Left lobe of liver (tissue), 2 donors: ENCODE results near the gene ERGIC1. TPM values are rescaled to one million over a fixed set of nuclear protein-coding genes. Genes with fewer than 3 reads are reported as not detected.
A peak's percentile ranks its signal among the peaks of the same experiment; 100 is the strongest.

Experiments
- ATAC-seq: fragments of 200-7000 bp; cut with Tn5 transposase; one replicate; pipeline ENCODE4 v1.9.1; 2020; ENCODE audit warnings: mild to moderate bottlenecking, moderate library complexity
- DNase-seq: peaks from one replicate; pipeline ENCODE4 v3.0.0-alpha.2; 2020; ENCODE audit warnings: low spot score
- total RNA-seq: library from RNA; stranded (reverse); gene quantifications from one replicate; pipeline ENCODE4 v1.2.1, GENCODE V29; 2021
- donor health status: DM: no; HTN: no; CAD: no; lungs with moderate emphysema.
- donor health status: DM: no; HTN: yes; CAD: no.

The ERGIC1 gene
- total RNA-seq, 1 donor from 2014 or later, result 158 TPM

DNA sequence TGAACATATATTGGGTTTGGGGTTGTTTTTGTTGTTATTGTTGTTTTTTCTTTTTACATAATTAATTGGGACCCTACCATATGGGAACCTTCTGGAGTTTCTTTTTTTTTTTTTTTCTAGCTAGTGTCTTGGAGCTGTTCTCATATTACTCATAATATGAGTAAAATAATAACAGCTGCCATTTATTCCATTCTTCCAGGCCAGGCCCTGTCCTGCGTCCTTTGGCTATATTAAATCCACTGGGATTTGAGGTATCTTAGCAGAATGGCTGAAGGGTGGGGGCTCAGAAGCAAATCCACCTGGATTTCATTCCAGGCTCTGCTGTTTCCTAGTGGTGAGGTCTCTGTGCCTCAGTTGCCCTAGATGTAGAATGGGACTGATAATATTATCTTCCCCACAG is 77.9 kb downstream of the ERGIC1 start:
- ATAC-seq (no peak), DNase-seq (no peak)

DNA sequence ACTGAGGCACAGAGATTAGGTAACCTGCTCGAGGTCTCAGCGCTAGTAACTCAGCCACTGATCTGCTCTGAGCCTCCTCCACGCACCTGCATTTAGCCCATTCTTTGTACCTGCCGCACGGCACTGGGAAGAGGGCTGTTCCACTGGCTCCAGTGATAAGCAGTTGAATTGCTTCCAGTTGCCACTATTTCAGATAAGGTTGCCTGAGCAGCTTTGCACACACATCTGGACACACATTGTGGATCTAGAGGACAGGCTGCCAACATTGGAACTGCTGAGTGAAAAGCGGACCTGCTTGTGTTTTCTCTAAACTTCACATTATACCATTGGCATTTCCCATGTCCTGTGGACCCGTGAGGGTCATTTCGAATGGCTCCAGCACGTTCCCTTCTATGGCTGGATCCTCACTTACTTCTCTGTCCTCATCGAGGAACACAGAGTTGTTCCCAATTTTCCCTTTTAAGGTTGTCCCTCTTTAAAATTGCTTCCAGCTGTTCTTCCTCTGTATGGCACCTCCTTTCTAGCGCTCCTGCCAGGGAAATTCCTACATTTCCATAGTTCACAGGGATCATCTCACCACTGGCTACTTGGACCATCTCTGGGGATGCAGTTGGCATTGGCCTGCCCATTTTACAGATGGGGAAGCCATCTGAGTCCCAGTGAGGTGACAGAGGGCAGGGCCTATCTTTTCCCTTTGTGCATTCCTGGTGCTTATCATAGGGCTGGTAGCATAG is 79.2 kb downstream of the ERGIC1 start:
- ATAC-seq, result peak; percentile 67
- DNase-seq, result peak; percentile 60

DNA sequence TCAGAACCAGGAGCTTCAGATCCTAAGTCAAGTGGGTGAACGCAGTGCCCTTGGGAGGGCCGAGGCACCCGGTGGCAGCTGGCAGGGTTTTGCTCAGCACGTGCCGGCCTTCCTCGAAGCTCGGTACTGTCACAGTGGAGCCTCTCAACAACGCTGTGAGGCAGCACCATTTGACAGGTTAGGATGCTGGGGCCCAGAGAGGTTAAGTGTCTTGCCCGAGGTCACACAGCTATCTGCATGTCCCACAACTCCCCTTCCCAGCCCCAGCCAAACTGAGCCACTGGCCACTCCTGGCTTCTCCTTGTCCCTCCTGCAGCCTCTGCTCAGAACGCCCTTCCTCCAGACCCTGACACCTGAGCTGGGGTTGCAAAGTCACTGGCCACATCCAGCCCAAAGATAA is 81.5 kb downstream of the ERGIC1 start:
- no peak for DNase-seq
- no peak for ATAC-seq

DNA sequence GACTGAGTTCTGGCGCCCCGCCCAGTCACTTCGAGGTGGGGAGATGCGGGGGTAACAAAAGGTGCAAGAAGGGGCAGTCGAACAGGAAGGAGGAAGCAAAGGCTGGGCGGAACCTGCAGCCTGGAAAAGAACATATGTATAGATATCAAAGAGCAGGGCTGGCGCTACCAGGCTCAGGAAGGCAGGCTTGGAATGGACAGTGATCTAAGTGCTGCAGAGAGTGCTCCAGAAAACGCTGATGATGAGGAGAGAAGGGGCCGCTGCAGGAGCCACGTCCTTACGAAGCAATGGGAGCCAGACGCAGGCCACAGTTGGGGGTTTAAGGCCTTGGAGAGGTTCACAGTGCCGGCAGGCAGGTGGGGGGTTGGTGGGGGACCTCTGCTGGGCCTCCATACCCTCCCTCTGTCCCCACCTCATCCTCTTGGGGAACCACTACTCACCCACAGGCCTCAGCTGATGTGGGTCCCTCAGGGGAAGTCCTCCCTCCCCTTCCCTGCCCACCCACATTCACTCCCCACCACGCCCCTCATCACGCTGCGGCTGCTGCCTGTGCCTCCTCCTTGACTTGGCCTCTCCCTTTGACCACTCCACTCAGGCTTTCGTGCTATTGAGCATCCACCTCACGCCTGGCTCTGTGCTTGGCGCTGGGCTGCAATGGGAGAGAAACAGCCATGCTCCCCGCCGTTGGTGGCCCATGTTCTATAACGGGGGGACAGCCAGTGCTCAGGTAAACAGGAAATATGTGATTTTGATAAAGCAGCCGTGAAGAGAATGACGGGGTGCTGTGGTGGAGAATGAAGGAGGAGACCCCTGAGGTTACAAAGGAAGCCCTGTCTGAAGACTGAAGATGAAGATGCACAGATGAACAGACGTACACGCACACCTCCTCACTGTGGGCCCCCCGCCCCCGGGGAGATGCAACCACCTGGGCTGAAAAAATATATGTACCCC is 84.6 kb downstream of the ERGIC1 start:
- peak; percentile 6 for ATAC-seq
- no peak for DNase-seq

DNA sequence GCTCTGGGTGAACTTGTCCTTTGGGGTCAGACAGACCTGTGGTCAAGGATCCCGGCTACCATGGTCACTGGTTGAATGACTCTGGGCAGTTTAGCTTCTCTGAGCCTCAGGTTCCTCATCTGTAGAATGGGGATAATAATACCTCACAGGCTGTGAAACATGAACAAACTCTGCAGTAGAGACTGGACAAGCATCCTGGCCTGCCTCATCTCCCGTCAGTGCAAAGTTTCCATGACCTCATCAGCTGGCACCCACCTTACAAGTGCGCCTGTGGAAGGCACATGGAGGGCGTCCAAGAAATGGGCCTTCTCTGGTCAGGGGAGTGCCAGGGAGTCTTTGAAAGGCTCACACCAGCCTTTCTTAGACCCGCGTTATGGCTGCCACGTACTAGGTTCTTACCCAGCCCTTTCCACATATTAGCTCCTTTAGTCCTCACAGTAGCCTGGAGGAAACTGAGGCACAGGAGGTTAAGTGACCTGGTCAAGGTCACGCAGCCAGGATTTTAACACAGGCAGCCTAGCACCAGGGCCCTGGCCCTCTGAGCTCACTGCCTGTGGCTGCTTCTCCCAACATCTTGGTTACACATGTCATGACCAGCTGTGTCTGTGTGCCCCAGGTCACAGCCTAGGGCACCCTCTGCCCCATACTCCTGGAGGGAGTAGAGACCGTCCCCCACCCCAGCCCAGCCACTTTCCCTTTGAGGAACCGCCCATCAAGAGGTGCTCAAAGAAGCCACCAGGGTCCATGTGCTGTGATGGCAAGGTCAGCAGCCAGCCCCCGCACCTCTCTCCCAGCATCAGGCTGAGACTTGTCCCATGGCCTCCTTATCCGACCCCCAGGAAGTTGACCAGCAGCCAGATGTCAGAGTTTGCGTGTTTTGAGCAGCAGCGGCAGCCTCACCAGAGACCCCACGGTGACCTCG is 85.7 kb downstream of the ERGIC1 start:
- DNase-seq (no peak), ATAC-seq (peak; percentile 46)

DNA sequence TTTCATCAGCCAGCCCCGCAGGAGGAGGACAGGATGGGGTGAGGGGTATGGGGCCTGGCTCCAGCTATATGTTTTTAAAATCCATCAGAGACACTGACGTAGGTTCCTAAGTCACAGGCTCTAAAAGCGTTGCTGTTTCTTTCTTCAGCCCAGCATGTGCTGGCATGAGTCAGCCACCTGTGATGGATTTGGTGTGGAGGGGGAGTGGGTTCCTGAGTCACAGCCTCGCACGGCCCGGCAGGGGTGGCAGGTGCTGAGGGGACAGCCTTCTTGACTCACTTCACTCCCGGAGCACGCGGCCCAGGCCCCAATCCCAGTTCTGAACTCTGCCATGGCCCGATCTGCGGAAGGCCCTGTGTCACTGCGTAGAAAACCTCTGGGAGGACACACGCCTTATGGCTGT is 86.4 kb downstream of the ERGIC1 start:
- ATAC-seq (no peak), DNase-seq (no peak)

DNA sequence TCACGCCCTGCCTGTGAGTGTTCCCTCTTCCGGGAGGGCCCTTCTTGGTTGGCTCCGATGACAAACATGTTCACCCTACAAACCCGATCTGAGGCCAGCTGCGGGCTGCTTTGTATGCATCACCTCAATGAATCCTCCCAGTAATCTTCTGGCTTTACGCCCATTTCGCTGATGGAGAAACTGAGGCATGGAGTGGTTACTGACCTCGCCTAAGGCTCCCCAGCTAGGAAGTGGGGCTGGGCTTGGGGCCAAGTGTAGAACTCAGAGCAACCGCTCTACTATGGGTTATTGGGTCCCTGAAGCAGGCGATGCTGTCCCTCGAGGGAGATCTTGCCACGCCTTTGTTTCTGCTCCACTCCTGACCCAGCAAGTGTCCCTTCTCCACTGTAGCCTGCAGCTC is 86.9 kb downstream of the ERGIC1 start:
- ATAC-seq (no peak), DNase-seq (no peak)

DNA sequence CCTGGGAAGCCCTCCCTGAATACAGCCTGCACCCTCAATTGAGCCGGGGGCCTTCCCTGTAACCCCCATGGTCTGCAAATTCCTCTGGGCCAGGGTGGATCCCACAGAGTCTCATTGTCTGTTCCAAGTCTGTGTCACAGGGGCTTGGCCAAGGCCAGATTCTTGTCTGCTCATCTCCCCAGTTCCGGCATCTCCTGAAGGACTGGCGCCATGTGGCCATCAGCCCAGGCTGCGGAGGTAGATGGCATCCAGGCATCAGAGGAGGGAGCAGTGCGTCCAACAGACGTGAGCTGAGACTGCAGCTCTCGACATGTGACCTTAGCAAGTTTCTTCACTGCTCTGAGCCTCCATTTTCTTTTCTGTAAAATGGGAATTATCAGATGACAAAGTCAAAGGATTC is 87.9 kb downstream of the ERGIC1 start:
- ATAC-seq, result no peak
- DNase-seq, result no peak

DNA sequence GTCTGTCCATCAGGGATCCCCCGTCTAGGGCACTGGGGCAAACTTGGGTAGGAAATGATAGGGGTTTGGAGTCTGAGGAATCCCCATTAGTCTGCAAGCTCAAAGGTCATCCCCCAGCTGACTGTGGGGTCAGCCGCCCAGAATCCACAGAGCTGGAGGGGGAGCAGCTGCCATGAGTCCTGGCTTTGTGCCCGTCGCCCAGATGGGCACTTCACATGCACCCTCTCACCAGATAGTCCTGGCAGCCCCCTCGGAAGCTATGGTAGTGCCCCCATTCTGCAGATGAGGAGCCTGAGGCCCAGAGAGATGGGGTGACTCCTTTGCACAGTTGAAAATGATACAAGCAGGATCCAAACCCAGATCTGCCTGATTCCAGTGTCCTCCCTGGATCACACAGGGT is 89.5 kb downstream of the ERGIC1 start:
- ATAC-seq (no peak), DNase-seq (no peak)

DNA sequence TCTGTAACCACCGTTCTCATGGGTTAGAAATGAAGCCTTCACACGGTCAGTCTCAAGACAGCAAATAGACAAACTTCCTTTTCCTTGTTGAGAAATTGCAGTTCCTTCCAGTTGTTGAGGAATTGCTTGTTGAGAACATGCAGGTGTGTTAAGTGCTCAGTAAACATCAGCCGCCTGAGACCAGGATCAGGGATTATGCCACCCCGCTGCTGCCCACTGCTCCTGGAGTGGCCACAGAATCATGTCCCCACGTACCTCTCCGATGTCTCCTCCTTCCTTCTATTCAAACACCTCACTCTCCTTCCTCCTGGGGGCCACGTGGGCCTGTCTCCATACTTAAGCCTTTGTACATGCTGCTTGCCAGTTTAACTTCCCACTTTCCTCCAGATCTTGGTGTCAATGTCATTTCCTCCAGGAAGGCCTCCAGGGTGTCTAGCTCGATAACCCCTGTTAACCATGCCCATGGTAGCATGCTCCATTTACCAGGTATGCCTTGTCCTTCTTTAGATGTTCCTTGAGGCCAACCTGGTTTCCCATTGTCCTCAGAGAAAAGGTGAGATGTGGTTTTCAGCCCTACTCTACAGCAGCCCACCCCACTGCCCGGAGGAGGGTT is 91.4 kb downstream of the ERGIC1 start:
- DNase-seq, result no peak
- ATAC-seq, result no peak

DNA sequence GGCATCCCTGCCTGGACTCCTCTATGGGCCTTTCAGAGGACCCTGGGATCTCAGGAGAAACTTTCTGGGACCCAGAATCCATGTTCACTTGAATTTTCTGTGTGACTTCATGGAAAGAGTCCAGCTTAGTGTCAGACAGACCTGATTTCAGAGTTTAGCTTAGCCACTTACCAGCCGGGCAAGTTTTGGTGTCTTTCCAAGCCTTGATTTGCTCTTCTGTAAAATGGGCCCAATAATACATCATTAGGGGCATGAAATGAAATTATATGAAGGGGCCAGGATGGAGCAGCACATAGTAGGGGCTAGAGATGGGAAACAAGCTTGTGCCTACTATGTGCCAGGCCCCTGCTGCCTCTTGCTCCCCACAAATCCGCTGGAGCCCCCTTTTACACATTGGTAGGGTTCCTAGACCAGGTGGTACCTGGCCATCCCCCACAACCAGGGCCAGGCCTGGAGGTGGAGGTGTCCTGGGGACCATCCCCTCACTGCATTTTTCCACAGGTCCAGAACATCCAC is 92.0 kb downstream of the ERGIC1 start:
- ATAC-seq, result no peak

DNA sequence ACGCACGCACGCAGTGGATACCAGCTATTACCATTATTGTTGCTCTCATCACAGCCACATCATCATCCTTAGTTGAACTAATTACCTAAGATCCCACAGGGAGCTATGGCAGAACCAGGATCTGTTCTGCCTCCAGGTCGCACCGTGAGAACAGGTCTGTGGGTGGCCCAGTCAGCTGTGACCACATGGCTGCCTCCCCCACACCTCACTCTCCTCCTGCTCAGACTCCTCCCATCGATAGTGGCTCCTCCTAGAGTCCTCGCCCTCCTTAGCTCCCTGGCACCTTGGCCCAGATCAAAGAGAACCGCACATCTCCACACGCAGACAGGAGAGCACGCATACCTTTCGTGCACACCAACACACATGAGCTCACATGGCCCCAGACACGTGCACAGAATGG is 92.7 kb downstream of the ERGIC1 start:
- DNase-seq (no peak), ATAC-seq (peak; percentile 14)

More for the DNA sequence above, 92.0 kb downstream of the ERGIC1 start:
- no peak for DNase-seq

DNA sequence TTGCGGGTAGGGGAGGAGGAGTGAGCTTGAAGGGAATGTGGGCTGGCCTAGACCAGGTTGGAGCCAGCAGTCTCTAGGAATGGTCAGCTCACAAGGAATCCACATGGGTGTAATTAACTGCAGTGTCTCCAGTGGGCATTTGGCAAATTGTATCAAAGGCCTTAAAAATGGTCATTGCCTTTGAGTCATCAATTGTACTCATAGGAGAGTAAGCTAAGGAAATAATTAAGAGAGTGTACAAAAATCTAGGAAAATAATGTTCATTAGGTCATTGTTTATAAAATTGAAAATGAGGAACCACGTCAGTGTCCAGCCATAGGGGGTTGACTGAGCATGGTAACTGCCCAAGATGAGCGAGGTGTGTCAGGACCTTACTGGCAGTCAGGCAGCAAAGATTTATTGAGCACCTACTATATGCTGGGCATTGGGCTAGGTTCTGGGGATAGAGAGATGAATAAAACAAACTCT is 95.4 kb downstream of the ERGIC1 start:
- no peak for ATAC-seq
- DNase-seq, result no peak

DNA sequence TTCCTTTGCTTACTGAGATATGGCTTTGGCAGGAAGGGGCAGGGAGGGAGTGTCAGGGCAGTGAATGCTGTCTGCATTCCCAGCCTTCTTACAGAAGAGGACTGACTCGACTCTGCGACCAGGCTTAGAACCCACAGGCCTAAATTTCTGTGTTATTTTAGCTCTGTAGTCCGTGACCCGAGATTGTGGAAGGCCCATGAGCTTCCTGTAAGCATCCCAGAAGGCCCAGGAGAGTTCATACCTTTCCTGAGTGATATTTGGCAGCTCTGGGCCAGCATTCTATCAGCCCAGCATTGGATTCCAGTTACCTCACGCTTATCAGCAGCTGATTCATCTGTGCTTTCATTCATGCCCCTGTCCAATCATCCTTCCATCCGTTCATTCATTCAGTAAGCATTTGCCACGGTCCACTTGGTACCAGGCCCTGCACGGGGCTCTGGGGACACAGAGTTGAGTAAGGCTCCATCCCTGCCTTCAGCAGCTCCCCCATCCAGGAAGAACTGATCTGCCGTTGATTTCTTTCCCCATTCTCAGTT is 97.0 kb downstream of the ERGIC1 start:
- ATAC-seq (peak; percentile 6), DNase-seq (no peak)

DNA sequence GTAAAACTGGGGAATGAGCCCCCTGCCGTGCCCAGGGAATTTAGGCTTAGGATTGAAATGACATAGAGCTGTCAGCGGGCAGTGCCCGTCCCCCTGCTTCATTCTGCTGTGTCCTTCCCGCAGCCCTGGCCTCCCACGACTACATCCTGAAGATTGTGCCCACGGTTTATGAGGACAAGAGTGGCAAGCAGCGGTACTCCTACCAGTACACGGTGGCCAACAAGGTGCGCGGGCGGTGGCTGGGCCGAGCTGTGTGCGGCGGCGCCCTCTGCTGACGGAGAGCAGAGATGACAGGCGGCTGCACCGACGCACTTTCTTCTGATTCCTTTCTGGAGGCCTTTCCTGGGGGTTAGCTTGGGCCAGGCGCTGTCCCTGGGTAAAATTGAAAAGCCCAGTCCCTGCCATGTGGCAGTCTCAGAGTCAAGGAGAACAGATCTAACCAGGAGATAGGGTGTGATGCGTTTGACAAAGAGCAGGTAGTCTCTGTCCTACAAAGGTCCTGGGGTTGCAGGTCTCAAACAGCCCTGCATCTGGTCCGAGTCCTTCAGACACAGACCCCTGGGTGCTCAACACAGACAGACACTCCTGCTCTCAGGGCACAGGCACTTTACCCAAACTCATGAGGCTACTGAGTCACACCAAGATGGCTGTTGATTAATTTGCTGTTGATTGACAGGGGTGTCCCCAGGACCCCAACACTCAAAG is 98.4 kb downstream of the ERGIC1 start:
- peak; percentile 98 for ATAC-seq
- peak; percentile 79 for DNase-seq

DNA sequence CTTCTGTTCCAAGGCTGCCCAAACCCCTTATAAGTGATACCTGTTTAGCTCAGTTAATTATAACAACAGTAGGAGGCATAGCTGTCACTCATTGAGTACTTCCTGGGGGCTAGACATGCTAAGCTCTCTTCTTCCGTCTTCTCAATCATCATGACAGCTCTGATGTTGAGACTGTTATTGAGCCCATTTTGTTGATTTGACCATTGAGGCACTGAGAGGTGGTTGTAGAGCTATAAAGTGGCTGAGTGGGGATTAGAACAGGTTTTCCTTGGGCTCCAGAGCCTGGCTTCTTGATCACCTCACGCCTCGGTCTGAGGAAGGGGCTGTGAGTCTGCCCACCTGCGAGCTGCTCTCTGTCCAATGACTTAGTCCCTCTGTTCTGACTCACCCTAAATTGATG is 99.2 kb downstream of the ERGIC1 start:
- ATAC-seq (no peak), DNase-seq (no peak)

DNA sequence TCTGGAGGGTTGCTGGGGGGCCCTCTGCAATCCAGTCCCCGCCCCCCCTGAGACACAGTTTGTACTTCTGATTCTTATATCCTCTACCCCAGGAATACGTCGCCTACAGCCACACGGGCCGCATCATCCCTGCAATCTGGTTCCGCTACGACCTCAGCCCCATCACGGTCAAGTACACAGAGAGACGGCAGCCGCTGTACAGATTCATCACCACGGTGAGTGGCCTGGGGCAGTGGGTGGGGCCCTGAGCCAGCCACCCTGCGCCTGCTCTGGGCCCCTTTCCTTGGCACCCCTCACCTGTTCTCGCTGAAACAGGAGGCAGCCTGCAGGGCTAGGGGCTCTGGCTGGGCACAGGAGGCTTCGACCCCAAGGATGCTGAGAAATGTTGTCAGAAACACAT is 101.0 kb downstream of the ERGIC1 start:
- DNase-seq, result no peak

DNA sequence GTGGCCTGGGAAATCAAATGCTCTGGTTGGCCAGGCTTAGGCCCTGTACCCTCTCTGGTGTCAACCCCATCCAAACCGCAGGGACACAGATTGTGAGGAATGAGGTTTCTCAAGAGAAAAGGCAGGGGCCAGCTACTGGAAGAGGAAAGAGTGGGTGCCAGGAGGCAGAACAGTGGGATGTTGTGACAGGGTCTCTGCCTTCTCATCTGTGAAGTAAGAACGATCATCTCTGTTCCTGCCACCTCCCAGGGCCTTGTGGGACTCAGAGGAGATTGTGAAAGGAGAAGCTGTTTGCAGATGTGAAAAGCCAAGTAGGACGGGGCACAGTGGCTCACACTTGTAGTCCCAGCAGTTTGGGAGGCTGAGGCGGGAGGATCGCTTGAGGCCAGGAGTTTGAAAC is 102.3 kb downstream of the ERGIC1 start:
- no peak for ATAC-seq
- no peak for DNase-seq

More for the DNA sequence above, 101.0 kb downstream of the ERGIC1 start:
- ATAC-seq, result no peak

DNA sequence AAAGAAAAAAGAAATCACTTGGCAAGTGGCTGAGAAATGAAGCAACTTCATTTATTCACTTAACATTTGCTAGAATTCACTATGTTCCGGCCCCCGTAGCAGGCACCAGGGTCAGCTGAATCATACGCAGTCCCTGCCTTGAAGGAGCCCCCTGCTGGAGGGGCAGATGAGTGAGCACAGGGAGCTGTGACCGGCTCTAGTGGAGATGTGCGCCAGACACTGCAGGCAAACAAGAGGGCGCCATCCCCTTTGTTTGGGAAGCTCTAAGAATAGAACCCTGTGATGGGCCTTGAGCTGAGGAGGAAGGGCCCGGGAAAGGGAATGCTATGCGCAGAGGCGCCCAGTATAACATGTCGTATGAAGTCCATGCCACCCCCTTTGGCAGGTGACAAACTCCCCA is 105.0 kb downstream of the ERGIC1 start:
- DNase-seq (no peak), ATAC-seq (peak; percentile 53)
